GM19438 (cell line): ENCODE results near the gene ACTR1A.
A peak's percentile ranks its signal among the peaks of the same experiment; 100 is the strongest.
"Not testable (repeated sequence)": the region's sequence is repeated elsewhere in the genome, so short reads cannot be mapped to it uniquely, and the experiment has no call there.

Experiments
- ATAC-seq: cut with Tn5 transposase; IDR thresholded peaks from one replicate; pipeline ENCODE4 v1.9.1; 2021; ENCODE audit warnings: low read depth; ENCODE audit not compliant: unreplicated experiment

The ACTR1A gene

GRCh38 chr10:102458656-102459055 is 43.9 kb downstream of the ACTR1A start:
- no peak for ATAC-seq

DNA sequence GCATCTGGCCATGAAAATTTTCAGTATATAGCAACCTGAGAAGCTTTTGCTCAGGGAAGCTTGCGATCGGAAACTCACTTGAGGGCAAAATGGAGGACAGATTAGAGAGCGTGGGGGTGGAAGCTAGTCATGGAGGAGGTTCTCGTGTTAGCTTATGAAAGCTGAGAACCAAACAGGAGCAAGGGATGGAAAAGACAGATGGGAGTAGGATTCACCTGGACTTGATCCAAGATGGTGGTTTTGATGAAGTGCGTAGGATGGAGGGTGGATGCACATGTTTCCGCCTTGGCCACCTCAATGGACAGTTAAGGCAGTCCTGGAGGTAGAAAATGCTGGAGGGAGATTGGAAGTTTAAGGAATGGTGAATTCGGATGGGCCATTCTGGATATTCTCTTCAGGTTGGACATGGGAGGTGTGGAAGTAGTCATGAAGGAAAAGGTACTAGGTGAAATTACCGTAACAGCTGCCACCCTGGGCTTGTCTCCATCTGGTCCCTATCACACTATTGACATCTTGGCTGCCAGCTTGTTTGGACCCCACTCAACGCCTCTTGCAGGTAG is 44.8 kb downstream of the ACTR1A start:
- ATAC-seq = no peak

- no peak for ATAC-seq
Observed at GRCh38 chr10:102455893-102456471, 46.5 kb downstream of the ACTR1A start.

DNA sequence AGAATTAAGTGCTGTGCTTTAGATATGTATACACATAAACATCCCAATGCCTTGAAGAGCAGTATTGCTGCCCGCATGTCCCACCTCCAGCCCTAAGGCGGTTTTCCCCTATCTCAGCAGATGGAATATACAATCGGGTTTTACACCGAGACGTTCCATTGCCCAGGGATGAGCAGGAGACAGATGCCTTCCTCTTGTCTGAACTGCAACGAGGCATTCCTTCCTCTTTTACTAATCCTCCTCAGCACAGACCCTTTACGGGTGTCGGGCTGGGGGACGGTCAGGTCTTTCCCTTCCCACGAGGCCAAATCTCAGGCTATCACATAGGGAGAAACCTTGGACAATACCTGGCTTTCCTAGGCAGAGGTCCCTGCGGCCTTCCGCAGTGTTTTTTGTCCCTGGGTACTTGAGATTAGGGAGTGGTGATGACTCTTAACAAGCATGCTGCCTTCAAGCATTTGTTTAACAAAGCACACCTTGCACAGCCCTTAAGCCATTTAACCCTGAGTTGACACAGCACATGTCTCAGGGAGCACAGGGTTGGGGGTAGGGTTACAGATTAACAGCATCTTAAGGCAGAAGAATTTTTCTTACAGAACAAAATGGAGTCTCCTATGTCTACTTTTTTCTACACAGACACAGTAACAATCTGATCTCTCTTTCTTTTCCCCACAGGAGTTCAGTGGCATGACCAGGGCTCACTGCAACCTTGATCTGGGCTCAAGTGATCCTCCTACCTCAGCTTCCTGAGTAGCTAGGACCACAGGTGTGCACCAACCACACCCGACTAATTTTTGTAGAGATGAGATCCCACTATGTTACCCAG is 47.6 kb downstream of the ACTR1A start:
- ATAC-seq = not testable (repeated sequence)

DNA sequence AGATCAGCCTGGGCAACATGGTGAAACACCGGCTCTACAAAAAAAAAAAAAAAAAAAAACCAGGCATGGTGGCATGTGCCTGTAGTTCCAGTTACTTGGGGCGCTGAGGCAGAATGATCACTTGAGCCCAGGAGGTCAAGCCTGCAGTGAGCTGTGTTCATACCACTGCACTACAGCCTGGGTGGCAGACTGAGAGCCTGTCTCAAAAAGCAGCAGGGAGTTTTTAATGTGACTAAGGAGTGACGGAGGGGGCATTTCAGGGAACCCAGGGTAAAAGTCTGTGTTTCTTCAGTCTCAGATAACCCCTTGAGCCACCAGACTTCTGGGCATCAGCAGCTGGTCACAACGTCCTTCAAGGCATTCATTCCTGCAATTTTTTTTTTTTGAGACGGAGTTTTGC is 49.0 kb downstream of the ACTR1A start:
- no peak for ATAC-seq

DNA sequence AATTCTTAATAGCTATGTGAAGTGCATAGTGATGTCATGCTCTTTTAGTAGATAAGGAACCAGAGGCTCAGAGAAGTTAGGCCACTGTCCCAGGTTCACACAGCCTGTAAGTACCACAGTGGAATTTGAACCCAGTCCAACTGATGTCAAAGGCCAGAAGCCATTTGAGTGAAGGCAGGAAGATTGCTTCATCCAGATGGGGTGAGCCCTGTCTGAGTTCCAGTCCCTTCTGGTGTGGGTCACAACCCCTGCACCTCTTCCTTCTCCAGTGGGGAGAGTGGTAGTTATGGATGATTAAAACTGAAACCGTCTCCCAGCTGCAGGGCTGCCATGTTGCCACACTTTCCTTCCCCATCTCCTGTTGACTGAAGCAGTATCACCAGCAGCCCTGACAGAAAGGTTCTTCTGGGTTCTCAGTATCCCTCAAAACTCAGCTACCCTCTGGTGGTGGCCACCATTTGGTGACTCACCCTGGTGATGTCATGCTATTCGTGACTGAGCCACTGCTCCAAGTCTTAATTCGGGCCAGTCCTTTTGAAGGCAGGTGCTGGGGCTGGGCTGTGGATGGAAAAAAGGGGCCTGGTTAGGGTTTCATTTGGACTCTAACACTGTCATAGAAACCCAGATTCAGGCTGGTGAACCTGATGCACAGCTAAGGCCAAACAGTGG is 49.7 kb downstream of the ACTR1A start:
- no peak for ATAC-seq

DNA sequence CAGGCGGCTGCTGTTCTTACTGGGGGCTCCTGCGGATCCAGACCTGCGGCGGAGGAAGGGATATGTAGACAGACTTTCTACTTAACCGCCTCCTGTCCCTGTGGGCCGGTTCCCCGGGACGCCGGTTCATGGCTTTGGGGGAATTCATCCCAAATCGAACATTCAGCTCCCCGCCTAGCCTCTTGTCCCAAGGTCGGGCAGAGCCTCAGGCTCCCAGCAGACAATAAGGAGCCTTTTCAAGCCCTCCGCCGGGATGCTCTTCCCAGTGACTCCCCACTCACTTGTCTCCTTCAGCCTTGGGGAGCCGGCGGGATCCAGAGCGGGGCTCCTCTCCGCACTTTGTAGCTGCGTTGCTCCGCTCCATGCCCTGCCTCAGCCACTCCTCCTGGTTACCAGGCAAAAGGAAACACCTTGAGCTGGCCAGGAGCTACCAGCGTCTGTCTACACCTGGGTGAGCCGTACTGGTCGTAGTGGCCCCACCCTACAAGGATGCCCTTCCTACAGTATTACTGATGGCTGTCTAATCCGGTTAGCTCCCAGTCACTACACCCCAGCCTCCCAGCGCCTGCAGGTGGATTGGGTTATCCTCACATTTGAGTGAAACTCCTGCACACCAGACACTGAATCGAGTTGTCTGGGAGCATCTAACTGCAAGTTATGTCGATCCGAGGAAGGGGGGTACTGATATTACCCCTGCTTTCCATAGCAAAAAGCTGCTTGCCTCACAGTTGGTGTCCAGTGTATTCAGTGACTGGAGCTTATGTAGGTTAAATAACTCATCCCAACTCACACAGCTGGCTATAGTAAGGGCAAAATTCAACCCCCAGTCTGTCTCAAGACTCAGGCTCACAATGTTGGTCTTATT is 51.2 kb downstream of the ACTR1A start, which contains the start of gene C10orf95:
C10orf95 (minus strand) TSS at position 439 of the 865 bp plus-strand sequence. CDS start 450 bp downstream, outside the sequence.
- ATAC-seq = no peak

DNA sequence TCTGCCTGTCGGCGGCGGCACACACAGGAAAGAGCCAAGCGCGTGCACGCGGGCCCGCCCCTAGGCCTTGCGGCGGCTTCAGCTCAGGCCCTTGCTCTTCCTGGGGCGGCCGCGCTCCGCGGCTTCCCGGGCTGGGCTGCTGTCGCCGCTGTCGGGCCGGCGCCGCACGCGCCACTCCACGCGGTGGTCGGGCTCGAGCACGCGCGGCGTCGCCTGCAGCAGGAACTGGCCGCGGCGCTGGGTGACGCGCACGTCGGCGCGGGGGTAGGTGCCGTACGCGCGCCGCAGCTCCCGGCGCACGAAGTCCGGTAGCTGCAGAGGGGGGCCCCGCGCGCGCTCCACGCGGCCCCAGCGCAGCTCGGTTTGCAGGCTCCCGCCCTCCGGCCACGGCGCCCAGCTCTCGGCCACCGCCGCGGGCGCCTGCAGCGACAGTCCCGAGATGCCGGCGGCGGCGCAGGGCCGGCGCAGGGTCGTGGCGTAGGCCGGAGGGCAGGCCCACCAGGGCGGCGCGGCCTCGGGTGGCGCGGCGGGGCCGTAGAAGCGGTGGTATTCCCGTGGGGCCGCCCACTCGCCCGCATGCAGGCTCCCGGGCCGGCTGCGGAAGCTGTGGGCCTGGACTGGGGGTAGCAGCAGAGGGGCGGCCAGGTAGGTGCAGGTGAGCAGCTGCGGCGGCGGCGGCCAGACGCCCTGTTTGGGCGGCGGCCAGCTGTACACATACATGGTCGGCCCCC is 52.0 kb downstream of the ACTR1A start:
- peak; percentile 57 for ATAC-seq

GRCh38 chr10:102450124-102450373 is 52.5 kb downstream of the ACTR1A start:
- ATAC-seq = peak; percentile 1

GRCh38 chr10:102449321-102450123 is 53.0 kb downstream of the ACTR1A start:
- ATAC-seq = peak; percentile 48

DNA sequence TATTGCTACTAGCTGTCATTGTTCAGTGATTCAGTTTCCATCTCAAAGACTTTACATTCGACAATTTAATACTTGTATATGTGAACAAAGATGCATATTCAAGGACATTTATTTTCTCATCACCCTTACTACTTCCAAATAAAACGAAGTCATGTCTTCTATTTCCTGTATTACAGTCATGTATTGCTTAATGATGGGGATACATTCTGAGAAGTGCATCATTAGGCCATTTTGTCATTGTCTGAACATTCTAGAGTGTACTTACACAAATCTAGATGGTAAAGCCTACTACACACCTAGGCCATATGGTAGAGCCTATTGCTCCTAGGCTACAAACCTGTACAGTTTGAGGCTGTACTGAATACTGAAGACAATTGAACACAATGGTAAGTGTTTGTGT is 57.7 kb downstream of the ACTR1A start:
- ATAC-seq = no peak

GRCh38 chr10:102438374-102438773 is 64.1 kb downstream of the ACTR1A start:
- ATAC-seq = no peak

DNA sequence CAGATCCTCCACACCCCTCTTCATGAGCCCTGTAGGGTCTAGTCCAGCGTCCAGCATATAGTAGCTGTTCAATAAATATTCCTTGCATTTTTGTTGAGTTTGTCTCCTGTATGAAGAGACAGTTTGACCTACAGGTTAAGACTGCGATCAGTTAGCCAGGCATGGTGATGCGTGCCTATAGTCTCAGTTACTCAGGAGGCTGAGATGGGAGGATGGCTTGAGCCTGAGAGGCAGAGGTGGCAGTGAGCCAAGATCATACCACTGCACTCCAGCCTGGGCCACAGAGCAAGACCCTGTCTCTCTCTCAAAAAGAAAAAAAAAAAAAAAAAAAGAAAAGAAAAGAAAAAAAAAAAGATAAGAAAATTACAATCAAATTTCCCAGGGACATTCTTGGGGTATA is 65.0 kb downstream of the ACTR1A start:
- no peak for ATAC-seq

GRCh38 chr10:102436312-102436711 is 66.2 kb downstream of the ACTR1A start:
- ATAC-seq = no peak

DNA sequence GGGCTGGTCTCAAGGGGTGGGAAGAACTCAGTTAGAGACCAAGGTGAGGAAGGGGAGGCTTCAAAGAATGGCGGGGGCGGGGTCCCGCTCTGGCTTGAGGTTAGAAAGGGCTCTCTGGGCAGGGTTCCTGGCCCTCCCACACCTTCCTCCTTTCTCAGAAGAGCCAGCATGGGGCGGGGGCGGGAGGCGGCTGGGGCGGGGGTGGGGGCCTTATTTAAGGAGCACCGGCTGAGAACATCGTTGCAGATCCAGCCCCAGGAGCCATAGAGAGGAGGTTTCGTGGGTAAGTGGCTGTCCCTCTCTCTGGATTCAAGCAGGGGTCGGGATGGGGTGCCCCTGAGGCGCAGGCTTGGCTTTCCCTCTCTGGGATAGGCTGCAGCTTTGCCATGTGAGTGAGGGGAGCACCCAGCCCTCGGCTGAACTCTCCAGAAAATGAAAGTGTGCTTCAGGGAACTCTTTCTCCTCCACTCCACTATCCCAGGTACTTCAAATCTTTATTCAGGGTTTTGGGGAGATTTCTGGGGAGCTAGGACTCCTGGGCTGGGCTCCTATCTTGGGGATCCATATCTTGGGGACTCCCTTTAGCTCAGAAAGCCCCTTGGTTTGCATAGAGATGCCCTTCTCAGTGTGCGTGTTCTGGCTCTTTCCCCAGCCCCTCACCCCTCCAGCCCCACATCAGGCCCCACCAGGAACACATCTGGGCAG is 66.8 kb downstream of the ACTR1A start:
- ATAC-seq = no peak

- ATAC-seq = no peak
Observed at GRCh38 chr10:102435133-102435497, 67.4 kb downstream of the ACTR1A start.

DNA sequence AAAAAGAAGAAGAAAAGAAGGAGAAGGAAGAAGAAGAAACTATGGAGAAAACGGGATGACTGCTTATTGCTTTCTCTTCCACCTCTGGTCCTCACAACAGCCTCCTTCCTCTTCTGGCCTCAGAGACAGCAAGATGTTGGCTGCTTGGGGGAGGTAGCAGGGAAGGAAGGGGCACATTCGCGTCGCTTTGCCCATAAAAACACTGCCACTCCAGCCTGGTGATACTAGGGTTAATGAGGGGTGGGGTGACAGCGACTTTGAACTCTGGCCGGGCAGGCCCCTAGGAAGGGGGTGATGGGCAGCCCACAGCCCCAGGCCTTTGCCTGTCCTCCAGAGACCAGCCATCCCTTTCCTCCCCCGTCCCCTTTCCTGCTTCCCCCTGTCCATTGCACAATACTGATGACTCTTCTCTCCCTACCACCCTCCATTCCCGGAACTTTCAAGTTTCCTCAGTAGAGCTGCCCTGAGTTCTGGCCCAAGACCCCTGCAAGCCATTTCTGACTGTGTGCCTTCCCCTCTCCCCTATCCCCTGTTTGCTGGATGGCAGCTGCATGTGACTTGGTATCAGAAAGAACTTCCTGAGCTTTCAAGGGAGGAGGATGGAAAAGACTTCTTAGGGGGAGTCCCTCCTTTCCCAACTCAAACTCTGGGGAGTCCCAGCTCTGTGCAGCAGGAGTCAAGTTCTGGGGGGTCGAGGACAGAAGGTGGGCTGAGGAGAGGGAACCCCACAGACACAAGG is 67.9 kb downstream of the ACTR1A start:
- no peak for ATAC-seq

- ATAC-seq = no peak
Observed at GRCh38 chr10:102433619-102434046, 68.9 kb downstream of the ACTR1A start.
